Superior temporal gyrus (tissue), 1 donor: ENCODE results near the gene UVSSA.
"Not testable (repeated sequence)": the region's sequence is repeated elsewhere in the genome, so short reads cannot be mapped to it uniquely, and the experiment has no call there.

Source experiments
- DNase-seq: peaks from one replicate; pipeline ENCODE4 v3.0.0-alpha.2; 2016; ENCODE audit errors: extremely low spot score

The UVSSA gene

DNA sequence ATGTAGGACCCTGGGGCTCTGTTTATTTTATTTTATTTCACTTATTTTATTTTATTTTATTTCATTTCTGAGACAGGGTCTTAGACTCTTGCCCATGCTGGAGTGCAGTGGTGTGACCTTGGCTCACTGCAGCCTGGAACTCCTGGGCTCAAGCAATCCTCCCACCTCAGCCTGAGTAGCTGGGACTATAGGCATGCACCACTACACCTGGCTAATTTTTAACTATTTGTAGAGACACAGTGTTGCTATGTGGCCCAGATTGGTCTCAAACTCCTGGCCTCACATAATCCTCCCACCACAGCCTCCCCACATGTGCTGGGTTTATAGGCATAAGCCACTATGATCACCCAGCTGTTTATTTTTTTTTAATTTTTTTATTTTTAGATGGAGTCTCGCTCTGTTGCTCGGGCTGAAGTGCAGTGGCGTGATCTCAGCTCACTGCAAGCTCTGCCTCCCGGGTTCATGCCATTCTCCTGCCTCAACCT lies 96.7 kb downstream of the UVSSA start:
- not testable (repeated sequence) for DNase-seq
